IgD-negative memory B cell (primary cell): ENCODE data around the gene C14orf180. TPM values are rescaled to one million over a fixed set of nuclear protein-coding genes. Genes with fewer than 3 reads are reported as not detected.

Experiments
- H3K27ac Mint-ChIP-seq, 3 donors: one replicate each; pipeline ENCODE4 v1.8.0; 2020 to 2022; ENCODE audit warnings: mild to moderate bottlenecking in 3 of 3, mixed read lengths in 3 of 3, moderate library complexity in 1 of 3
- H3K27me3 Mint-ChIP-seq: one replicate; pipeline ENCODE4 v1.8.0; 2021; ENCODE audit warnings: mixed read lengths
- H3K36me3 Mint-ChIP-seq: one replicate; pipeline ENCODE4 v1.8.0; 2020; ENCODE audit warnings: mild to moderate bottlenecking, mixed read lengths
- H3K4me1 Mint-ChIP-seq, 3 donors: one replicate each; pipeline ENCODE4 v1.8.0; 2020 to 2022; ENCODE audit warnings: mixed read lengths in 3 of 3, mild to moderate bottlenecking in 1 of 3
- H3K4me3 Mint-ChIP-seq, 4 donors: one replicate each; pipeline ENCODE4 v1.8.0; 2020 to 2022; ENCODE audit warnings: mild to moderate bottlenecking in 4 of 4, mixed read lengths in 4 of 4, moderate library complexity in 3 of 4
- H3K9me3 Mint-ChIP-seq, 3 donors: one replicate each; pipeline ENCODE4 v1.8.0; 2020 to 2021; ENCODE audit warnings: mixed read lengths in 3 of 3, mild to moderate bottlenecking in 1 of 3
- polyA plus RNA-seq: library from polyadenylated mRNA; unstranded; fragments of 300-500 nt; fragmentation: Illumina TruSeq; gene quantifications from one replicate; pipeline ENCODE4 v1.2.3, GENCODE V29; 2021

C14orf180 gene
- polyA plus RNA-seq, 1 donor from 2014 or later = not detected

- Mint-ChIP-seq H3K4me3 (no peak overlapping the region), H3K27ac (no peak overlapping the region), H3K36me3 (peaks cover 1% of the 10 kb centered on the region), H3K27me3 (peaks cover 15% of the 10 kb centered on the region), H3K4me1 (no peaks in the 10 kb centered on the region), H3K9me3 (peaks cover 0 to 3% (median 0%) of the 10 kb centered on the region in 3 donors)
Measured at GRCh38 chr14:104547310-104547997, 32.1 kb upstream of the C14orf180 start.

GRCh38 chr14:104547998-104548700 is 31.4 kb upstream of the C14orf180 start:
- Mint-ChIP-seq H3K27ac (no peak overlapping the region), H3K4me3 (no peak overlapping the region), H3K27me3 (peaks cover 14% of the 10 kb centered on the region), H3K36me3 (peaks cover 1% of the 10 kb centered on the region), H3K9me3 (peaks cover 0 to 3% (median 0%) of the 10 kb centered on the region in 3 donors), H3K4me1 (no peaks in the 10 kb centered on the region)

GRCh38 chr14:104548802-104549535 is 30.6 kb upstream of the C14orf180 start:
- H3K36me3 Mint-ChIP-seq = peaks cover 1% of the 10 kb centered on the region
- peaks cover 8% of the 10 kb centered on the region for H3K27me3 Mint-ChIP-seq
- H3K9me3 Mint-ChIP-seq = peaks cover 0 to 3% (median 0%) of the 10 kb centered on the region in 3 donors
- no peak overlapping the region for H3K4me3 Mint-ChIP-seq
- H3K27ac Mint-ChIP-seq = no peak overlapping the region
- H3K4me1 Mint-ChIP-seq = no peaks in the 10 kb centered on the region

- Mint-ChIP-seq H3K27ac (no peak overlapping the region), H3K4me1 (no peaks in the 10 kb centered on the region), H3K4me3 (no peak overlapping the region), H3K36me3 (peaks cover 1% of the 10 kb centered on the region), H3K27me3 (peaks cover 6% of the 10 kb centered on the region), H3K9me3 (peaks cover 0 to 3% (median 0%) of the 10 kb centered on the region in 3 donors)
Measured at GRCh38 chr14:104549536-104550339, 29.8 kb upstream of the C14orf180 start.

GRCh38 chr14:104550340-104550860 is 29.2 kb upstream of the C14orf180 start:
- Mint-ChIP-seq H3K4me3 (no peak overlapping the region), H3K27me3 (peaks cover 6% of the 10 kb centered on the region), H3K36me3 (peaks cover 1% of the 10 kb centered on the region), H3K27ac (no peak overlapping the region), H3K4me1 (no peaks in the 10 kb centered on the region), H3K9me3 (peaks cover 0 to 3% (median 0%) of the 10 kb centered on the region in 3 donors)

GRCh38 chr14:104550861-104551728 is 28.5 kb upstream of the C14orf180 start:
- peaks cover 0 to 3% (median 0%) of the 10 kb centered on the region in 3 donors for H3K9me3 Mint-ChIP-seq
- peaks cover 4% of the 10 kb centered on the region for H3K27me3 Mint-ChIP-seq
- no peak overlapping the region for H3K27ac Mint-ChIP-seq
- H3K4me1 Mint-ChIP-seq = no peaks in the 10 kb centered on the region
- H3K4me3 Mint-ChIP-seq = no peak overlapping the region
- H3K36me3 Mint-ChIP-seq = peaks cover 1% of the 10 kb centered on the region

GRCh38 chr14:104551851-104552737 is 27.5 kb upstream of the C14orf180 start:
- peak overlapping the region in 1 of 3 donors; percentile 73 for H3K27ac Mint-ChIP-seq
- H3K4me1 Mint-ChIP-seq = no peaks in the 10 kb centered on the region
- peaks cover under 1% of the 10 kb centered on the region for H3K36me3 Mint-ChIP-seq
- peaks cover 4% of the 10 kb centered on the region for H3K27me3 Mint-ChIP-seq
- peaks cover 0 to 3% (median 0%) of the 10 kb centered on the region in 3 donors for H3K9me3 Mint-ChIP-seq
- H3K4me3 Mint-ChIP-seq = no peak overlapping the region

- Mint-ChIP-seq H3K4me1 (no peaks in the 10 kb centered on the region), H3K27ac (peak overlapping the region in 1 of 3 donors; percentile 73), H3K9me3 (peaks cover 0 to 3% (median 0%) of the 10 kb centered on the region in 3 donors), H3K4me3 (no peak overlapping the region), H3K36me3 (no peaks in the 10 kb centered on the region), H3K27me3 (peaks cover 6% of the 10 kb centered on the region)
Measured at GRCh38 chr14:104552738-104553125, 26.8 kb upstream of the C14orf180 start.

GRCh38 chr14:104553166-104554087 is 26.1 kb upstream of the C14orf180 start:
- Mint-ChIP-seq H3K4me3 (no peak overlapping the region), H3K4me1 (no peaks in the 10 kb centered on the region), H3K27me3 (peaks cover 4% of the 10 kb centered on the region), H3K36me3 (no peaks in the 10 kb centered on the region), H3K9me3 (peaks cover 0 to 3% (median 0%) of the 10 kb centered on the region in 3 donors), H3K27ac (no peak overlapping the region)

- Mint-ChIP-seq H3K27ac (no peak overlapping the region), H3K4me3 (no peak overlapping the region), H3K36me3 (no peaks in the 10 kb centered on the region), H3K9me3 (peaks cover 0 to 3% (median 0%) of the 10 kb centered on the region in 3 donors), H3K4me1 (no peaks in the 10 kb centered on the region), H3K27me3 (peaks cover 4% of the 10 kb centered on the region)
Measured at GRCh38 chr14:104554088-104554607, 25.4 kb upstream of the C14orf180 start.

GRCh38 chr14:104554608-104555429 is 24.7 kb upstream of the C14orf180 start:
- H3K27me3 Mint-ChIP-seq = peaks cover 4% of the 10 kb centered on the region
- H3K4me3 Mint-ChIP-seq = peak overlapping the region in 1 of 4 donors; percentile 65
- no peaks in the 10 kb centered on the region for H3K4me1 Mint-ChIP-seq
- peaks cover 0 to 3% (median 0%) of the 10 kb centered on the region in 3 donors for H3K9me3 Mint-ChIP-seq
- no peak overlapping the region for H3K27ac Mint-ChIP-seq
- H3K36me3 Mint-ChIP-seq = no peaks in the 10 kb centered on the region
